Dendritic cell treated with granulocyte-macrophage colony-stimulating factor and Interleukin-4, amounts not matched to agents 40 ng/mL and 50 ng/mL, for 4 days (primary cell): Measurements from ENCODE around the gene ADAT3.

Source experiments
- H3K27ac Mint-ChIP-seq: one replicate; pipeline ENCODE4 v1.8.0; 2022; ENCODE audit warnings: mild to moderate bottlenecking, mixed read lengths
- H3K27me3 Mint-ChIP-seq: one replicate; pipeline ENCODE4 v1.8.0; 2022; ENCODE audit warnings: mild to moderate bottlenecking, mixed read lengths
- H3K36me3 Mint-ChIP-seq: one replicate; pipeline ENCODE4 v1.8.0; 2022; ENCODE audit warnings: low read depth, mixed read lengths
- H3K4me1 Mint-ChIP-seq: one replicate; pipeline ENCODE4 v1.8.0; 2022; ENCODE audit warnings: low read depth, mixed read lengths
- H3K4me3 Mint-ChIP-seq: one replicate; pipeline ENCODE4 v1.8.0; 2022; ENCODE audit warnings: mild to moderate bottlenecking, moderate library complexity, mixed read lengths
- H3K9me3 Mint-ChIP-seq: one replicate; pipeline ENCODE4 v1.8.0; 2022; ENCODE audit warnings: mixed read lengths
- intact Hi-C: fragments of 100-400 bp; cut with micrococcal nuclease; formaldehyde crosslinking; loops from one replicate; pipeline ENCODE4 v1.15.0; 2022

Gene ADAT3

GRCh38 chr19:1918975-1919374, 13.8 kb downstream of the ADAT3 start:
- peaks cover 93% of the 10 kb centered on the region for H3K36me3 Mint-ChIP-seq
- peak overlapping the region; percentile 86 for H3K27ac Mint-ChIP-seq
- H3K27me3 Mint-ChIP-seq: no peaks in the 10 kb centered on the region
- intact Hi-C loops: no loop called here
- no peak overlapping the region for H3K4me3 Mint-ChIP-seq
- no peaks in the 10 kb centered on the region for H3K9me3 Mint-ChIP-seq
- peaks cover 55% of the 10 kb centered on the region for H3K4me1 Mint-ChIP-seq

DNA sequence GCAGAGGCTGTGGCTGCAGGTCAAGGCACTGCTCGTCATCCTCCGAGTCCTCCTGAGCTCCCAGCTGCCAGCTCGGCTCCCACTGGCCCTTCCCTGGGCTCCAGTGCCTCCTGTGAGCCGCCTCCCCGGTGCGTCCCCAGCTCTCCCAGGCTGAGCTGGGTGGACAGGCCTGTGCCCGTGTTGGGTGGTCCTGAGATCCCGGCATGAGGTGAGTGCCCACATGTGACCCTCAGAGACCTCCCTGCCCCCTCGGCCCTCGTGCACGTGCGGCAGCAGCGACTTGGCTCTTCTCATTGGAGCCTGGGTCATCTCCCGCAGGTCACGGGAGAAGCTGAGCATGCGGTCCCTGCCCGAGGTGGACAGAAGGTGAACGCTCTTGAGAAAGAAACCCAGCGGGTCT, 15.4 kb downstream of the ADAT3 start:
- H3K27me3 Mint-ChIP-seq: no peaks in the 10 kb centered on the region
- H3K4me3 Mint-ChIP-seq: no peak overlapping the region
- intact Hi-C loops: no loop called here
- H3K27ac Mint-ChIP-seq: no peak overlapping the region
- peaks cover 47% of the 10 kb centered on the region for H3K4me1 Mint-ChIP-seq
- no peaks in the 10 kb centered on the region for H3K9me3 Mint-ChIP-seq
- H3K36me3 Mint-ChIP-seq: peaks cover 93% of the 10 kb centered on the region

- Mint-ChIP-seq H3K4me3 (no peak overlapping the region), H3K27me3 (no peaks in the 10 kb centered on the region), H3K36me3 (peaks cover 93% of the 10 kb centered on the region), H3K27ac (peak overlapping the region; percentile 51), H3K4me1 (peaks cover 40% of the 10 kb centered on the region), H3K9me3 (no peaks in the 10 kb centered on the region)
- intact Hi-C loops: no loop called here
Measured at GRCh38 chr19:1921326-1921725, 16.1 kb downstream of the ADAT3 start.

GRCh38 chr19:1921825-1922224, 16.6 kb downstream of the ADAT3 start:
- H3K9me3 Mint-ChIP-seq: no peaks in the 10 kb centered on the region
- intact Hi-C loops: no loop called here
- no peaks in the 10 kb centered on the region for H3K27me3 Mint-ChIP-seq
- H3K36me3 Mint-ChIP-seq: peaks cover 92% of the 10 kb centered on the region
- H3K4me3 Mint-ChIP-seq: no peak overlapping the region
- H3K4me1 Mint-ChIP-seq: peaks cover 35% of the 10 kb centered on the region
- peak overlapping the region; percentile 51 for H3K27ac Mint-ChIP-seq

DNA sequence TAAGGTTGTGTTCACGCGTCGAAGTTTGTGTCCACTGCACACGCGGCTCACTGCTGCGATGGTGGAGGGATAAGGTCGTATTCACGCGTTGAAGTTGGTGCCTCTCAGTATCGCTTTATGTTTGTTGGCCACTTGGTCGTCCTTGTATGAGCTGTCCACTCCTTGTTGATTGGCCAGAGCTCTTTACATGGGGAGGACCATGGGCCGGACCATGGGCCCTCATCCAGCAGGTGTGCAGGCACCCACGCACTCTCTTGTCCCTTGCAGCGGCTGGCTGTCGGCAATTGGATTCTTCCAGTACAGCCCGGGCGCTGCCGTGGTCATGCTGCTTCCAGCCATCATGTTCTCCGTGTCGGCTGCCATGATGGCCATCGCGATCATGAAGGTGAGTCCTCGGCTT, 17.6 kb downstream of the ADAT3 start:
- intact Hi-C loops: no loop called here
- H3K27ac Mint-ChIP-seq: peak overlapping the region; percentile 87
- H3K4me3 Mint-ChIP-seq: no peak overlapping the region
- no peaks in the 10 kb centered on the region for H3K9me3 Mint-ChIP-seq
- H3K27me3 Mint-ChIP-seq: no peaks in the 10 kb centered on the region
- H3K4me1 Mint-ChIP-seq: peaks cover 30% of the 10 kb centered on the region
- H3K36me3 Mint-ChIP-seq: peaks cover 85% of the 10 kb centered on the region

DNA sequence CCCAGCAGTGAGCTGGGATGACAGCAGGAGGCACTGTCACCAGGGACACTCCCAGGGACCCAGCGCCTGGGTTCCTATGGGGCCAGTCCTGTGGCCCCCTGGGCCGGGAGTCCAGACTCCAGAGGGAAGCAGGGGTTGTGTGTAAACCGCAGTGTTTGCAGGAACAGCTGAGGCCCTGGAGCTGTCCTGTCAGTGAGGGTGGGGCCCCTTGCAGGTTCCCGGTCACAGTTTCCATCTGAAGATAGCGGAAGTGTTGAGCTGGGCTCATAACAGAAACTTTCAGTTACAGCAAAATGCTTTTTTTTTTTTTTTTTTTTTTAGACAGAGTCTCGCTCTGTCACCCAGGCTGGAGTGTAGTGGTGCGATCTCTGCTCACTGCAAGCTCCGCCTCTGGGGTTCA, 18.1 kb downstream of the ADAT3 start:
- intact Hi-C loops: no loop called here
- H3K4me3 Mint-ChIP-seq: no peak overlapping the region
- peaks cover 27% of the 10 kb centered on the region for H3K4me1 Mint-ChIP-seq
- no peaks in the 10 kb centered on the region for H3K27me3 Mint-ChIP-seq
- H3K27ac Mint-ChIP-seq: peak overlapping the region; percentile 87
- no peaks in the 10 kb centered on the region for H3K9me3 Mint-ChIP-seq
- H3K36me3 Mint-ChIP-seq: peaks cover 80% of the 10 kb centered on the region

GRCh38 chr19:1924320-1924961, 19.2 kb downstream of the ADAT3 start:
- Mint-ChIP-seq H3K9me3 (no peaks in the 10 kb centered on the region), H3K4me3 (no peak overlapping the region), H3K36me3 (peaks cover 69% of the 10 kb centered on the region), H3K27ac (peak overlapping the region; percentile 87), H3K4me1 (peaks cover 36% of the 10 kb centered on the region), H3K27me3 (no peaks in the 10 kb centered on the region)
- intact Hi-C loops: no loop called here

GRCh38 chr19:1925544-1925943, 20.3 kb downstream of the ADAT3 start:
- Mint-ChIP-seq H3K27ac (no peak overlapping the region), H3K4me1 (peaks cover 46% of the 10 kb centered on the region), H3K36me3 (peaks cover 58% of the 10 kb centered on the region), H3K27me3 (peaks cover 4% of the 10 kb centered on the region), H3K4me3 (no peak overlapping the region), H3K9me3 (no peaks in the 10 kb centered on the region)
- intact Hi-C loops: no loop called here

DNA sequence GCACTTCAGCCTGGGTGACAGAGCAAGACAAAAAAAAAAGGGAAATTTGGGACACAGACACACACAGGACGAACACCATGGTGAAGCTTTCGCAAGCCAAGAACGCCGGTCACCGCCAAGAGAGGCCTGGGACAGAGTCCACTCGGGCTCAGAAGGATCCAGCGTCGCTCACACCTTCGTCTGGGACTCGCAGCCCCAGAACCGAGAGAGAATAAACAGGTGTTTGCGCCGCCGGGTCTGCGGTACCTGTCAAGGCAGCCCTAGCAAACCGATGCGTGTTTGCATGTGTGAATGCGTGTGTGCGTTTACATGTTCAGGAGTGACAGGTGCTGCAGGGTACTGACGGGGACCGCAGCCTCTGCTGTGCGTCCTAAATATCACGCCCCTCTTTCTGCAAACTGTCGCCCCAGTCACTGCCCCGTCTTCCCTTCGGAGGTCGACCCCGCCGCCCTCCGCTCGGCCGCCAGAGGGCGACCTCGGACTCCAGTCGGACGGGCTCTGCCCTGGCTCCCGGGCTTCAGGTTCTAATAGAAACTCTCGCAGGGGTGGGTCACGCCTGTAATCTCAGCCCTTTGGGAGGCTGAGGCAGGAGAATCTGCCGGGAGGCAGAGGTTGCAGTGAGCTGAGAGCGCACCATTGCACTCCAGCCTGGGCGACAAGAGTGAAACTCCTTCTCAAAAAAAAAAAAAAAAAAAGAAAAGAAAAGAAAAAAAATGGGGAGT, 24.0 kb downstream of the ADAT3 start:
- H3K4me3 Mint-ChIP-seq: peak overlapping the region; percentile 74
- peaks cover 37% of the 10 kb centered on the region for H3K4me1 Mint-ChIP-seq
- H3K9me3 Mint-ChIP-seq: peaks cover 7% of the 10 kb centered on the region
- H3K27ac Mint-ChIP-seq: peak overlapping the region; percentile 82
- H3K27me3 Mint-ChIP-seq: peaks cover 7% of the 10 kb centered on the region
- peaks cover 21% of the 10 kb centered on the region for H3K36me3 Mint-ChIP-seq
- intact Hi-C loops: no loop called here

DNA sequence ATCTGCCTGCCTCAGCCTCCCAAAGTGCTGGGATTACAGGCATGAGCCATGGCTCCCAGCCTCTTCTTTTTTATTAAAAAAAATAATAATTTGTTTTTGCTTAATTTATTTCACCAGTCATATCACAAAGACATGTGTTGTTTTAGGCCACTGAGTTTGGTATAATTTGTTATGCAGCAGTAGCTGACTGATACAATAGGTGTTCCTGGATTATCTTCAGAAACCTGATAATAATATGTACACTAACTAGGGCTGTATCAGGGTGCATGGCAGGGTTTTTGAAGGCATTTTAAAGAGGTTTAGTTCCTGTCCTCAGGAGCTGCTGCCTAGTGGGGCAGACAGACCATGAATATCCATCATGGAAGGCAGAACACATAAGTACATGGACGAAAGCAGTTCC, 26.2 kb downstream of the ADAT3 start:
- no peak overlapping the region for H3K27ac Mint-ChIP-seq
- peaks cover 7% of the 10 kb centered on the region for H3K27me3 Mint-ChIP-seq
- H3K4me3 Mint-ChIP-seq: no peak overlapping the region
- intact Hi-C loops: no loop called here
- H3K4me1 Mint-ChIP-seq: peaks cover 57% of the 10 kb centered on the region
- H3K9me3 Mint-ChIP-seq: peaks cover 14% of the 10 kb centered on the region
- no peaks in the 10 kb centered on the region for H3K36me3 Mint-ChIP-seq

GRCh38 chr19:1932395-1932794, 27.2 kb downstream of the ADAT3 start:
- Mint-ChIP-seq H3K9me3 (peaks cover 14% of the 10 kb centered on the region), H3K4me3 (no peak overlapping the region), H3K27me3 (peaks cover 7% of the 10 kb centered on the region), H3K27ac (peak overlapping the region; percentile 28), H3K4me1 (peaks cover 60% of the 10 kb centered on the region), H3K36me3 (no peaks in the 10 kb centered on the region)
- intact Hi-C loops: no loop called here

DNA sequence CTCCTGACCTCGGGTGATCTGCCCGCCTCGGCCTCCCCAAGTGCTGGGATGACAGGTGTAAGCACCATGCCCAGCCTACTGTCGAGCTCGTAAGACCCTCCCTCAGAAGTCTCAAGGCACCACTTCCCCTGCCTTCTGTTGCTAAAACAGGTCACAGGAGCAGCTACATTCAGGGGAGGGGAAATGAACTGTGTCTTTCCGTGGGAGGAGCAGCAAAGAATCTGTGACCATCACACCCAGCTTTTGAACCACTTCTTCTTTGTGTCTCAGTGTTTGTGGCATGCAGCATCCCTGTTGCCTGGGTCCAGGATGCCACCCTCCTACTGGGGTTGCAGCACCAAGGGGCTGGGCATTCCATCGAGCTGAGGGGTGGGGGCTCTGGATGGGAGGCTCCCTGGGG, 28.0 kb downstream of the ADAT3 start:
- H3K36me3 Mint-ChIP-seq: no peaks in the 10 kb centered on the region
- peaks cover 7% of the 10 kb centered on the region for H3K27me3 Mint-ChIP-seq
- H3K4me1 Mint-ChIP-seq: peaks cover 55% of the 10 kb centered on the region
- H3K4me3 Mint-ChIP-seq: no peak overlapping the region
- intact Hi-C loops: no loop called here
- peaks cover 14% of the 10 kb centered on the region for H3K9me3 Mint-ChIP-seq
- H3K27ac Mint-ChIP-seq: peak overlapping the region; percentile 3

- H3K27ac Mint-ChIP-seq: peak overlapping the region; percentile 3
- no peak overlapping the region for H3K4me3 Mint-ChIP-seq
- H3K9me3 Mint-ChIP-seq: peaks cover 14% of the 10 kb centered on the region
- H3K36me3 Mint-ChIP-seq: no peaks in the 10 kb centered on the region
- peaks cover 7% of the 10 kb centered on the region for H3K27me3 Mint-ChIP-seq
- H3K4me1 Mint-ChIP-seq: peaks cover 51% of the 10 kb centered on the region
- intact Hi-C loops: no loop called here
Measured at GRCh38 chr19:1933942-1934341, 28.7 kb downstream of the ADAT3 start.

DNA sequence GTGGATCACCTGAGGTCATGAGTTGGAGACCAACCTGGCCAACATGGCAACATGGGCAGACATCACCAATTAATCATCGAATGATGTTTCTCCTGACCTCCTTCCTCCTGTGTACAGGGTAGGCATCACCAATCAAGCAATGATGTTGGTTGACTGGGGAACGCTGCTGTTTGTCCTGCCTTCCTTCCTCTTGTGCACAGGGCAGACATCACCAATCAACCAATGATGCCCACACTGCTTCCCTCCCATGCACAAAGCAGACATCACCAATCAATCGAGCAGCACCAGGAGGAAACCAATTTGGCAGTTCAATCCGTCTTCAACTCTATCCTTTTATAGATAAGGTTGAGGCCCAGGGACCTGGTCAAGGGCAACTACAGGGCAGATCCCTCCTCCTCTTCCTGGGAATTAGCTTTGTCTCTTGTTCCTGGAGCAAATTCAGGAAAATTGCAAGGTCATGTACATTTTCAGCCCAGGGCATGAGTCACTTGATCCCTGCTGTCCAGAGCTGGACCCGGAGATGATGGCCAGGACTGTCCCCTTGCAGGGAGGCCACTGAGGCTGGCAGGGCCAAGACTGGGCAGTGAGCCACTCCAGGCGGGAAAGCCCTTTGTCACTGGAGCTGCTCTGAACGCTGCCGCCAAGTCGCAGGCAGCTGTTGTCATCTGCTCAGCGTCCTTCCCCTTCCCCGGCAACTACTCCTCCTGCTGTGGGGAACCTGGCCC, 30.4 kb downstream of the ADAT3 start:
- Mint-ChIP-seq H3K36me3 (no peaks in the 10 kb centered on the region), H3K27me3 (peaks cover 4% of the 10 kb centered on the region), H3K9me3 (peaks cover 14% of the 10 kb centered on the region), H3K4me3 (no peak overlapping the region), H3K27ac (peak overlapping the region; percentile 72), H3K4me1 (peaks cover 43% of the 10 kb centered on the region)
- intact Hi-C loops: no loop called here
